Left lung (tissue), 10 donors: ENCODE measurements around the gene COQ8B. TPM values are rescaled to one million over a fixed set of nuclear protein-coding genes. Genes with fewer than 3 reads are reported as not detected.

ENCODE experiments used
- ATAC-seq: fragments of 200-7000 bp; cut with Tn5 transposase; one replicate; pipeline ENCODE4 v1.9.1; 2020; ENCODE audit warnings: moderate library complexity
- DNase-seq, 4 donors: peaks; one replicate each; pipeline ENCODE4 v3.0.0-alpha.2; 2013 to 2020
- H3K27ac ChIP-seq, 2 donors: fragments of 200-600 bp; sonication (generic) in 1 of 2; one replicate each; pipeline versions ENCODE4 v1.5.0 to v1.8.0; 2020 to 2021
- H3K27me3 ChIP-seq, 2 donors: fragments of 200-600 bp; sonication (generic) in 1 of 2; one replicate each; pipeline versions ENCODE4 v1.5.0 to v1.8.0; 2020 to 2021
- H3K36me3 ChIP-seq, 2 donors: fragments of 200-600 bp; sonication (generic) in 1 of 2; one replicate each; pipeline versions ENCODE4 v1.5.0 to v1.8.0; 2020 to 2021
- H3K4me1 ChIP-seq, 2 donors: fragments of 200-600 bp; one replicate each; pipeline ENCODE4 v1.8.0; 2021
- H3K4me3 ChIP-seq, 2 donors: fragments of 200-600 bp; sonication (generic) in 1 of 2; one replicate each; pipeline versions ENCODE4 v1.5.0 to v1.8.0; 2020 to 2021; ENCODE audit warnings: mild to moderate bottlenecking in 1 of 2
- H3K9me3 ChIP-seq, 2 donors: fragments of 200-600 bp; sonication (generic) in 1 of 2; one replicate each; pipeline versions ENCODE4 v1.5.0 to v1.8.0; 2020 to 2021
- CTCF ChIP-seq, 2 donors: fragments of 200-600 bp; sonication (generic) in 1 of 2; IDR thresholded peaks; one replicate each; pipeline versions ENCODE4 v1.5.0 to v1.8.0; 2021; ENCODE audit warnings: antibody characterized with exemption in 2 of 2
- intact Hi-C, 2 donors: fragments of 100-400 bp; cut with DNase I; formaldehyde crosslinking; loops; one replicate each; pipeline versions ENCODE4 v1.11.2 to v1.14.2; 2022
- polyA plus RNA-seq, 6 donors: library from polyadenylated mRNA; unstranded; fragments of 120-200 nt; gene quantifications; one replicate each; pipeline ENCODE4 v1.2.1, GENCODE V29; 2013; ENCODE audit not compliant: insufficient read length in 6 of 6
- total RNA-seq, 2 donors: library from RNA; stranded (reverse); fragmentation: NEBNext Ultra II Directional; extraction: Animal tissue kit (Norgen Biotek cat#: 25700); gene quantifications; one replicate each; pipeline ENCODE4 v1.2.1, GENCODE V29; 2021
- donor health status: DM: no; HTN: yes; CAD: no.
- donor health status: DM: no; HTN: no; CAD: no.

Gene COQ8B
- total and polyA plus RNA-seq, 8 donors: 29.8 to 48.1 (median 34.1) TPM

GRCh38 chr19:40705362-40705651 is 11.4 kb downstream of the COQ8B start:
- Histone ChIP-seq H3K9me3 (no peaks in the 10 kb centered on the region), H3K36me3 (peaks cover 0 to 96% of the 10 kb centered on the region in 2 donors), H3K27ac (no peak overlapping the region), H3K27me3 (no peaks in the 10 kb centered on the region), H3K4me1 (no peaks in the 10 kb centered on the region), H3K4me3 (no peak overlapping the region)
- no peak for ATAC-seq
- DNase-seq: peak in 1 of 4 donors; percentile 66
- no peak for TF ChIP-seq CTCF (IDR thresholded peaks at IDR 0.05)
- intact Hi-C loops: no loop called here

GRCh38 chr19:40704491-40705361 is 12.0 kb downstream of the COQ8B start:
- Histone ChIP-seq H3K9me3 (no peaks in the 10 kb centered on the region), H3K27ac (no peak overlapping the region), H3K36me3 (peaks cover 0 to 96% of the 10 kb centered on the region in 2 donors), H3K4me3 (no peak overlapping the region), H3K27me3 (no peaks in the 10 kb centered on the region), H3K4me1 (no peaks in the 10 kb centered on the region)
- no peak for DNase-seq
- no peak for TF ChIP-seq CTCF (IDR thresholded peaks at IDR 0.05)
- intact Hi-C loops: no loop called here
- no peak for ATAC-seq

GRCh38 chr19:40703029-40703755 is 13.5 kb downstream of the COQ8B start:
- no peaks in the 10 kb centered on the region for H3K27me3 ChIP-seq
- no peak overlapping the region for H3K4me3 ChIP-seq
- ATAC-seq: no peak
- peaks cover 0 to 91% of the 10 kb centered on the region in 2 donors for H3K36me3 ChIP-seq
- no peak overlapping the region for H3K27ac ChIP-seq
- DNase-seq: no peak
- intact Hi-C loops: no loop called here
- H3K9me3 ChIP-seq: no peaks in the 10 kb centered on the region
- TF ChIP-seq CTCF (IDR thresholded peaks at IDR 0.05): no peak
- no peaks in the 10 kb centered on the region for H3K4me1 ChIP-seq

- Histone ChIP-seq H3K4me1 (no peaks in the 10 kb centered on the region), H3K36me3 (peaks cover 0 to 84% of the 10 kb centered on the region in 2 donors), H3K4me3 (no peak overlapping the region), H3K27ac (no peak overlapping the region), H3K9me3 (no peaks in the 10 kb centered on the region), H3K27me3 (no peaks in the 10 kb centered on the region)
- no peak for TF ChIP-seq CTCF (IDR thresholded peaks at IDR 0.05)
- intact Hi-C loops: no loop called here
- ATAC-seq (peak; percentile 41), DNase-seq (peak in 1 of 4 donors; percentile 73)
Measured at GRCh38 chr19:40702337-40703012, 14.2 kb downstream of the COQ8B start.

- no peak for TF ChIP-seq CTCF (IDR thresholded peaks at IDR 0.05)
- Histone ChIP-seq H3K27me3 (no peaks in the 10 kb centered on the region), H3K4me1 (no peaks in the 10 kb centered on the region), H3K36me3 (peaks cover 0 to 87% of the 10 kb centered on the region in 2 donors), H3K27ac (no peak overlapping the region), H3K4me3 (no peak overlapping the region), H3K9me3 (no peaks in the 10 kb centered on the region)
- ATAC-seq (no peak), DNase-seq (no peak)
- intact Hi-C loops: no loop called here
Measured at GRCh38 chr19:40701758-40702157, 14.9 kb downstream of the COQ8B start.
